Activated T-helper 17 cell treated with anti-CD3 and anti-CD28 coated beads, Interleukin-2, amount 50 U/mL, for 72 hours (primary cell): ENCODE results near the gene RCL1. TPM values are rescaled to one million over a fixed set of nuclear protein-coding genes. Genes with fewer than 3 reads are reported as not detected.

Experiments
- ATAC-seq: fragments of 150-1000 bp; cut with Tn5 transposase; replicated peaks from 2 replicates; pipeline ENCODE4 v1.10.0; 2021; ENCODE audit warnings: mild to moderate bottlenecking, moderate library complexity
- H3K27ac Mint-ChIP-seq: one replicate; pipeline ENCODE4 v1.8.0; 2022; ENCODE audit warnings: mixed read lengths
- H3K27me3 Mint-ChIP-seq: one replicate; pipeline ENCODE4 v1.8.0; 2022; ENCODE audit warnings: mixed read lengths
- H3K36me3 Mint-ChIP-seq: one replicate; pipeline ENCODE4 v1.8.0; 2022; ENCODE audit warnings: low read depth, mild to moderate bottlenecking, mixed read lengths
- H3K4me1 Mint-ChIP-seq: one replicate; pipeline ENCODE4 v1.8.0; 2022; ENCODE audit warnings: mixed read lengths
- H3K4me3 Mint-ChIP-seq: one replicate; pipeline ENCODE4 v1.8.0; 2022; ENCODE audit warnings: mild to moderate bottlenecking, mixed read lengths
- H3K9me3 Mint-ChIP-seq: one replicate; pipeline ENCODE4 v1.8.0; 2022; ENCODE audit warnings: mixed read lengths
- total RNA-seq, 2 donors: library from RNA; stranded (reverse); gene quantifications; one replicate each; pipeline ENCODE4 v1.2.3, GENCODE V29; 2022

The RCL1 gene
- total RNA-seq, 2 donors from 2014 or later: 18.9 to 38.2 TPM

GRCh38 chr9:4815381-4815956, 22.7 kb downstream of the RCL1 start:
- peak overlapping the region; percentile 63 for H3K4me3 Mint-ChIP-seq
- no peaks in the 10 kb centered on the region for H3K27me3 Mint-ChIP-seq
- peaks cover 4% of the 10 kb centered on the region for H3K9me3 Mint-ChIP-seq
- ATAC-seq: peak; percentile 16
- H3K36me3 Mint-ChIP-seq: no peaks in the 10 kb centered on the region
- H3K4me1 Mint-ChIP-seq: peaks cover 18% of the 10 kb centered on the region
- H3K27ac Mint-ChIP-seq: peak overlapping the region; percentile 87

DNA sequence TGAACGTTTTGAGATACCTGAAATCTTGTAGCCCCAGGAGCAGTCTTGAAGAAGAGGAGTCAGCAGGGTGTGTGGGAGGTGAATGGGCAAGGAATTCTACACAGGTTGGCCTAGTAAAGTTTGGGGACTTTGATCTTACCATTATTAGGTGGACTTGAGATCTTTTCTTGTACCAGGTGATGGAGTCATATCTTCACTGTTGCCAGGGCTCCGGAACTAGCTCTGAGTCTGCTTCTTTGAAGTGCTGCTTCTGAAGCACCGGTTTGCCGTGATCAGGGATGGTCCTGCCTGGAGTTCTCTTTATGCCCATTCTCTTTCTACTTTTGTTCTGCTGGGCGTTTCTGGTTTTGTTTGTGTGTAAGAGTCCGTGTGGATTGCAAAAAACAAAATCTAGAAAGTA, 27.4 kb downstream of the RCL1 start:
- H3K9me3 Mint-ChIP-seq: no peaks in the 10 kb centered on the region
- H3K27ac Mint-ChIP-seq: no peak overlapping the region
- H3K27me3 Mint-ChIP-seq: no peaks in the 10 kb centered on the region
- H3K36me3 Mint-ChIP-seq: peaks cover 13% of the 10 kb centered on the region
- ATAC-seq: no peak
- no peak overlapping the region for H3K4me3 Mint-ChIP-seq
- H3K4me1 Mint-ChIP-seq: peaks cover 24% of the 10 kb centered on the region

DNA sequence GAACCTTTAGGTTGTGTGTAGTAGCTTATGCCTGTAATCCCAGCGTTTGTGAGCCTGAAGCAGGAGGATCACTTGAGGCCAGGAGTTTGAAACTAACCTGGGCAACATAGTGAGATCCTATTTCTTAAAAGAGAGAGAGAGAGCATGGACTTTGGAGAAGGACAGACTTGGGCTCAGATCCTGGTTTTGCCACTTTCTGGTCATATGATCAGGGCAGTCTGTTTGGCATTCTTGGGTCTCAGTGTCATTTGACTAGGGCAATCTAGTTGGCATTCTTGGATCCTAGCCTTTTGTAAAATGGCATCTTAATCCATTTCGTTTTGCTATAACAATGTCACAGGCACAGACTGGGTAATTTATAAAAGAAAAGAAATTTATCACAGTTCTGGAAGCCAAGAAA, 28.4 kb downstream of the RCL1 start:
- Mint-ChIP-seq H3K36me3 (peaks cover 19% of the 10 kb centered on the region), H3K4me3 (no peak overlapping the region), H3K9me3 (no peaks in the 10 kb centered on the region), H3K27ac (no peak overlapping the region), H3K4me1 (peaks cover 21% of the 10 kb centered on the region), H3K27me3 (no peaks in the 10 kb centered on the region)
- ATAC-seq: no peak

DNA sequence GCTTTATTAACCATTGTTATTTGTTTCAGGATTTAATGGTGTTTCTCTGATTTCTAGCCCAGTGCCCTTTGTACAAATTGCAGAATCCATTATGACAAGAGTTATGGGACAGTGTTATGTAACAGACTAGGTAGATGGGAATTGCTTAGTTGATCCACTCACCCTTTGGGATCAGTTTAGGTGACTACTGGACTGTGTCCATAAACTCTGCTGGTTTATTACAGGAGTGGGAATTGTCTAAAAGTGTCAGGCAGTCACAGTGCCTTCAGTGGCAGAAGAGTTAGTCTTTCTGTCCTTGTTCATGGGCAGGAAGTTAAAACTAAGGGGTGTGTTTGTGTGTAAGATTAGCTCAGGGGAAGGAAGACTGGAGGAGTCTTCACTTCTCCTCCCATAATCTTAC, 29.3 kb downstream of the RCL1 start:
- no peak overlapping the region for H3K4me3 Mint-ChIP-seq
- no peaks in the 10 kb centered on the region for H3K27me3 Mint-ChIP-seq
- no peak for ATAC-seq
- H3K36me3 Mint-ChIP-seq: peaks cover 19% of the 10 kb centered on the region
- H3K4me1 Mint-ChIP-seq: peaks cover 21% of the 10 kb centered on the region
- H3K9me3 Mint-ChIP-seq: no peaks in the 10 kb centered on the region
- peak overlapping the region; percentile 65 for H3K27ac Mint-ChIP-seq

DNA sequence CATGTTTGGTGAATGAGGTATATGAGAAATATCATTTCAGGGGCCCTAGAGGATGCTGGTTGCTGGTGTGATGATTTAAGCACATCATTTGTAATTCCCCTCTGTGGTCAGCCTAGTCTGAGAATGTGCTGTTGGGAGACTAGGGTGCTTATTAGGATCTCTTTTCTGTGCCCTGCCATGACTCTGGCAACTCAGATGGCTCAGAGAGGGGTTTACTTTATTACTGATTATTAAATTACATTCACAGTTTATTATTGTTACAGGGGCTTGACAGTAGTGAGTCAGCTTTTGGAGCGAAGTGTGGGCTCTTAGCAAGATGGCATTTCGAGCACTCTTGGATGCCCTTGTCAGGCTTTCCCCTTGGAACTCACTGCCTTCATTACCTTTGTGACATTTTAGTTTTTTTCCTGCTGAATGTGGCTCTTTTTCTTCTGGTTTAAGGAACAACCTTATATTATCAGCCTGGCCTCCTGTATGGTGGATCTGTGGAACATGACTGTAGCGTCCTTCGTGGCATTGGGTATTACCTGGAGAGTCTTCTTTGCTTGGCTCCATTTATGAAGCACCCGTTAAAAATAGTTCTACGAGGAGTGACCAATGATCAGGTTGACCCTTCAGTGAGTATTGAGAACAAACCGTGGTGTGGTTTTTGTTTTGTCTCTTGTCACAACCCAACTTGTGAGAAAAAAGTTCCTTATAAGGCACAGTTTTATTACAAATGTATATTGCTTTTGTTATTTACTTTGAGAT, 33.8 kb downstream of the RCL1 start:
- ATAC-seq: no peak
- Mint-ChIP-seq H3K9me3 (no peaks in the 10 kb centered on the region), H3K4me1 (peaks cover 7% of the 10 kb centered on the region), H3K36me3 (peaks cover 19% of the 10 kb centered on the region), H3K4me3 (no peak overlapping the region), H3K27me3 (no peaks in the 10 kb centered on the region), H3K27ac (no peak overlapping the region)

DNA sequence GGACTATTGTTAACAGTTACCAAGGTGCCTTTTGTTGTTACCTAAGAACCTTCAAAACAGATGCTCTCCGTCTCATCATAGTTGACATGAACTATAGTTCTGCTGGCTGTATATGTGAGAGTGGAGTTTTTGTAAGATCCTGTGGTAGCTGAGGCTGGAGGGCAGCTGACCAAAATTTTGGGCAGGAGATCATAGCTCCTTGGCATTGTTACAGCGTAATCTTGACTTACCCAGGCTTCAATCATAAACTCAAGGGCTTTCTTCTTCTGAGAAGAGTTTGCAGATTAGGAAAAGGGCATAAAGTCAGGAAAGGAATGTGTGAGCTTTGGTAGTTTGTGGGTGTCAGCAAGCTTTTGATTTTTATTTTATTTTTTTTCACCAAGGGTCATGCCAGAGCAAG, 34.5 kb downstream of the RCL1 start:
- H3K4me3 Mint-ChIP-seq: no peak overlapping the region
- H3K4me1 Mint-ChIP-seq: peaks cover 1% of the 10 kb centered on the region
- H3K9me3 Mint-ChIP-seq: no peaks in the 10 kb centered on the region
- H3K27me3 Mint-ChIP-seq: no peaks in the 10 kb centered on the region
- ATAC-seq: no peak
- H3K36me3 Mint-ChIP-seq: peaks cover 19% of the 10 kb centered on the region
- peak overlapping the region; percentile 37 for H3K27ac Mint-ChIP-seq

DNA sequence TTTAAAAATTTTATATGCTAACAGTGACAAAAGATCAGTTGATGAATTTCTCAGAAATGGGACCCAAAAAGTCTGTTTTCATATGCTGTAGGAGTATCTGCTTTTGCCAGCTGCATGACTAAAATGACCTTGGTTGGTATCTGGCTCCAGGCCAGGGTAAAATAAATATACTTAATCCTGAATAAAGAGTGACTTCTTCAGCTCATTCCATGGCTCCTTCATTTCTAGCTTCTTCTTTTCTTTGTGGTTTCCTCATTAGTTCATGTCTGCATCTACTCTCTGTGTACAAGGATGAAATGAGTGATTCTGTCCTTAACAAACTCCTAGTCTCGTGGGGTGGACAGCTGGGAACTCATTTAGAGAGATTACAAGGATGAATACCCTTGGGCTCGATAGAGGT, 36.0 kb downstream of the RCL1 start:
- no peaks in the 10 kb centered on the region for H3K27me3 Mint-ChIP-seq
- H3K9me3 Mint-ChIP-seq: no peaks in the 10 kb centered on the region

DNA sequence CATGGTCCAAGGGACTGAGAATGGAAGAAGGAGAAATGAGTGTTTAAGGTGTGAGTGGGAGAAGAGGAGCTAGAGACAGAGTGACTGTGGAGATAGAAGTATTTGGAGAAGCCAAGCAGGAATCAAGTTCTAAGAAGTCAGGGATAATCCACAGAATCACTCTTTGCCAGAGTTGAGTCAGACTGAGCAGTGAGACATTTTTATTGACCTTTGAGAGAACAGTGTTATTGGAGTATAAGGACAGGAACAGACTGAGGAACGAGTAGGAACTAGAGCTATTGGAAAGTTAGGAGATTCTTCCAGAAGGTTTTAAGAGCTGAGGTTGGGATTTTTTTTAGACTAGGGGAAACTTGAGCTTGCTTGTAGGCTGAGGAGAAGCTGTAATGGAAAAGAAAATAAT, 37.2 kb downstream of the RCL1 start:
- no peak for ATAC-seq
- peaks cover 32% of the 10 kb centered on the region for H3K36me3 Mint-ChIP-seq
- H3K4me1 Mint-ChIP-seq: peaks cover 13% of the 10 kb centered on the region
- H3K9me3 Mint-ChIP-seq: no peaks in the 10 kb centered on the region
- H3K27me3 Mint-ChIP-seq: no peaks in the 10 kb centered on the region
- H3K27ac Mint-ChIP-seq: no peak overlapping the region
- no peak overlapping the region for H3K4me3 Mint-ChIP-seq

More for the DNA sequence above, 36.0 kb downstream of the RCL1 start:
- Mint-ChIP-seq H3K4me1 (peaks cover 5% of the 10 kb centered on the region), H3K27ac (no peak overlapping the region), H3K4me3 (no peak overlapping the region), H3K36me3 (peaks cover 31% of the 10 kb centered on the region)
- ATAC-seq: no peak

GRCh38 chr9:4830699-4831098, 38.0 kb downstream of the RCL1 start:
- no peak overlapping the region for H3K27ac Mint-ChIP-seq
- no peak for ATAC-seq
- peaks cover 17% of the 10 kb centered on the region for H3K4me1 Mint-ChIP-seq
- H3K27me3 Mint-ChIP-seq: no peaks in the 10 kb centered on the region
- H3K36me3 Mint-ChIP-seq: peaks cover 34% of the 10 kb centered on the region
- no peak overlapping the region for H3K4me3 Mint-ChIP-seq
- no peaks in the 10 kb centered on the region for H3K9me3 Mint-ChIP-seq

DNA sequence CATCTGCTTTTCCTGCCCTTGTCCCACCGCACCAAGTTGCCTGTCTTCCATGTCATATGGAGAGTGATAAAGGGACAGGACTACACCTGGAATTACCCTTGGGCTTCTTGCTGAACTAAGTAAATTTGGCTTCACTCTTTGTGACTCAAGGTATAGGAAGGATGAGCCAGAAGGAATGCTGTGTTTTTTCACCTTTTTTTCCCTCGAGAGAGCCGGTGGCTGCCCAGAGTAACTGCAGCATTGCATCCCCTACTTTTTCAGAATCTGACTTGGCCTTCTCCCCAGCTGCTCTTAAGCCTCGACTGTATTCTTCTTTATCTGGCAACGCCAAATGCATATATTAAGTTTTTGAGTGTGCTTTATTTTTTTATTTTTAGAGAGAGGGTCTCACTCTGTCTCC, 38.4 kb downstream of the RCL1 start:
- Mint-ChIP-seq H3K36me3 (peaks cover 35% of the 10 kb centered on the region), H3K4me3 (no peak overlapping the region), H3K9me3 (no peaks in the 10 kb centered on the region), H3K27ac (no peak overlapping the region), H3K27me3 (no peaks in the 10 kb centered on the region), H3K4me1 (peaks cover 17% of the 10 kb centered on the region)
- ATAC-seq: no peak

DNA sequence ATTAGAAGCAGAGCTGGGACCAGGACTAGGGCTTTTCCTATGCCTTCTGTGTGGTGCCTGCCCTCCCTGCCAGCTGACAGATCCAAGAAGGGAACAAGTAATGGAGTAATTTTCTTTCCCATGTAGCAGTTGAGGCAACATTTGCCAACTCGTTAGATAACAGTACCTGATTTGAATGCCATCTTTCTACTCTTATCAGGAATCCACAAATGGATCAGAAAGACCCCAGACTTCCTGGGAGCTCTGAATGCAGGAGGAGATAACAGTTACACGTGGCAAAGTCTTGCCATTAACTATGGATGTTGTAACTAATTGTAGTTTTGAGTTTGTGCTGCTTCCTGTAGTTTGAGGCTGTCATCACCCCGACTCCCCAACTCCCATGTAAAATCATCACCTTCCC, 39.2 kb downstream of the RCL1 start:
- H3K27me3 Mint-ChIP-seq: no peaks in the 10 kb centered on the region
- H3K27ac Mint-ChIP-seq: no peak overlapping the region
- H3K36me3 Mint-ChIP-seq: peaks cover 44% of the 10 kb centered on the region
- no peaks in the 10 kb centered on the region for H3K9me3 Mint-ChIP-seq
- H3K4me3 Mint-ChIP-seq: no peak overlapping the region
- H3K4me1 Mint-ChIP-seq: peaks cover 17% of the 10 kb centered on the region
- no peak for ATAC-seq

DNA sequence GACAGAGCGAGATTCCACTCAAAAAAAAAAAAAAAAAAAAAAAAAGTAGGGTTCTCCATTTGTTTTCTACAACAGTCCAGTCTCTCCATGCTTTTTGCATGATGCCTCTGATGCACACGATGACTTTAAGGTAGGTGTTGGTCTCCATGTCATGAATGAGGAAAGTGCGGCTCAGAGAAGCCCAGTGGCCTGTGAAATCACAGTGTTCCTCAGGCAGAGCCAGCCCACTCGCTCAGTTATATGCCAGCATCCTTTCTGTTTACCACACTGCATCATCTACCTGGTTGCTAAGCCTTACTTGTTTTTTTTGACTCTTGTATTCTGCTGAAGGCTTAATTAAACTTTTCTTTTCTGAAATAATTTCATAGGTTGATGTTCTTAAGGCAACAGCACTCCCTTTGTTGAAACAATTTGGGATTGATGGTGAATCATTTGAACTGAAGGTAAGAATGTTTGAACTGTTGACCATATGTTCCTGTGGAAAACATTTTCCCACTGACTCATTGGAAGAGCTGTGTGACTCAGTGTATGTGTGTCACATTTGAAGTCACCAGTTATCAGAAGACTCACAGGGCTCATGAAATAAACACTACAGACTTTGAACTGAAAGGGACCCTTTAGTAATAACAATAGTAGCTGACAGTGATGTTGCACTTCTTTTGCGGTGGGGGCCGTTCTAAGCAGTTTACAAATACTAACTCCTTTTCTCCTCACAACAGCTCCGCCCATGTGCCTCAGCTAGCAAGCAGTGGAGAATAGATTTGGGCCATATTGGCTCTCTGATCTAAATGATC, 40.2 kb downstream of the RCL1 start:
- Mint-ChIP-seq H3K36me3 (peaks cover 51% of the 10 kb centered on the region), H3K27me3 (no peaks in the 10 kb centered on the region), H3K27ac (no peak overlapping the region), H3K4me1 (peaks cover 17% of the 10 kb centered on the region), H3K4me3 (peak overlapping the region; percentile 63), H3K9me3 (no peaks in the 10 kb centered on the region)
- peak; percentile 94 for ATAC-seq

DNA sequence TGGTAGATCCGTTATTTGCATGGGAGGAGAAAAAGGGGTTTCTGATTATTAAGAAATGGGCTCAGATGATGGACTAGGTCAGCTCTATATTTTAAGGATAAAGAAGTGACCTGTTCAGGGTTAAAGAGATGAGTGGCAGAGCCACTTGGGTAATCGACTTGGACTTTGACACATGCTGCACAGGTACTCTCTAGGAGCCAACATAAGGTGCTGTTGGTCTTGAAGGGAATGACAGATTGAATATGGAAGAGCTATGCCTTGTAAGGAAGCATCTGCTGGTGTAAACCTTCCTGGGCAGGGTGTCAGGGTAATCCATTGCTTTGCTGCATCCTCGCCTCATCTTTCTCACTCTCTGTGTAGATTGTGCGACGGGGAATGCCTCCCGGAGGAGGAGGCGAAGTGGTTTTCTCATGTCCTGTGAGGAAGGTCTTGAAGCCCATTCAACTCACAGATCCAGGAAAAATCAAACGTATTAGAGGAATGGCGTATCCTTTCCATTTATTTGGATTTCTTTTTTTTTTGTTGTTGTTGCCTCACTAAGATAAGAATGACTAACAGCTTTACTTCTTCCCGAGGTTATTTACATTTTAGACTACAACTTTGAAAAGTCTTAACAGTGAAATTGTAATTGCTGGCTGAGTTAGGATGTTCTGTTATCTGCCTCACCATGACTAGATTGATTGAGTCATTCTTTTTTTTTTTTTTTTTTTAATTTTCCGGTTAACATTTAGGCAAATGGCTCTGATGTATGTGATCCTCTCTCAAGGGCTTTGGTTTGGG, 41.2 kb downstream of the RCL1 start:
- Mint-ChIP-seq H3K4me1 (peaks cover 24% of the 10 kb centered on the region), H3K4me3 (peak overlapping the region; percentile 63), H3K9me3 (no peaks in the 10 kb centered on the region), H3K27me3 (no peaks in the 10 kb centered on the region), H3K27ac (no peak overlapping the region), H3K36me3 (peaks cover 51% of the 10 kb centered on the region)
- ATAC-seq: peak; percentile 3

- Mint-ChIP-seq H3K9me3 (no peaks in the 10 kb centered on the region), H3K4me3 (no peak overlapping the region), H3K27ac (no peak overlapping the region), H3K4me1 (peaks cover 34% of the 10 kb centered on the region), H3K36me3 (peaks cover 51% of the 10 kb centered on the region), H3K27me3 (no peaks in the 10 kb centered on the region)
- no peak for ATAC-seq
Measured at GRCh38 chr9:4836676-4837075, 43.9 kb downstream of the RCL1 start.
